Measurements from ENCODE around the gene DOK4.
A peak's percentile ranks its signal among the peaks of the same experiment; 100 is the strongest.
"Not testable (repeated sequence)": the region's sequence is repeated elsewhere in the genome, so short reads cannot be mapped to it uniquely, and the experiment has no call there.

DOK4 gene

DNA sequence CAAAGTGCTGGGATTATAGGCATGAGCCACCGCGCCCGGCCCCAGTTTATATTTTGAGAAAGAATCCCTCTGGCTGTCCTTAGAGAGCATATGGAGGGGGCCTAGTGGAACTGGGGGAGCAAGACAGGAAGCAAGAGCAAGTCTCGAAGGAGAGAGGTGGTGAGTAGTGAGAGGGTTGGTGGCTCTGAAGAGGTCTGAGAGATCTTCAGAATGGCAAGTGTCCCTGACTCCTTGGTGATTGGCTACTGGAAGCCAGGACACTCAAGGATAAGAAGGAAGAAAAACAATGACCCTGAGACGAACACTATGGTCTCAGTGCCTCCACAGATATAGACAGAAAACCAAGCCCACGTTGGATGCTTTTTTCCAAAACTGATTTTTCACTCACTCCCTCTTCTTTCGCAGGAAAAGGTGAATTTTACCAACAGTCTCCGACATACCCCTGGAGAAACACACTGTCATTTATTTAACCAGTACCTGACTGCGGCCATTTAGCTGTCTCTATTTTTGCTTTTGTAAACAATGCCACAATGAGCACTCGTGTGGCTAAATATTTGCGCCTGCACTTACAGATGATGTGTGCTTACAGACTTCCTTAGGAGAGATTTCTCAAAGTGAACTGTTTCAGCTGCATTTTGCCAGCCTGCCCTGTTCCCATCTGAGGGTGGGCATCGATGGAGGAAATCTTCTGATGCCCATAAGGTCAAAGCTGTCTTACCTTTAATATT, 15.9 kb upstream of the DOK4 start:
- no peak for DNase-seq (ENCODE audit: low spot score)

DNA sequence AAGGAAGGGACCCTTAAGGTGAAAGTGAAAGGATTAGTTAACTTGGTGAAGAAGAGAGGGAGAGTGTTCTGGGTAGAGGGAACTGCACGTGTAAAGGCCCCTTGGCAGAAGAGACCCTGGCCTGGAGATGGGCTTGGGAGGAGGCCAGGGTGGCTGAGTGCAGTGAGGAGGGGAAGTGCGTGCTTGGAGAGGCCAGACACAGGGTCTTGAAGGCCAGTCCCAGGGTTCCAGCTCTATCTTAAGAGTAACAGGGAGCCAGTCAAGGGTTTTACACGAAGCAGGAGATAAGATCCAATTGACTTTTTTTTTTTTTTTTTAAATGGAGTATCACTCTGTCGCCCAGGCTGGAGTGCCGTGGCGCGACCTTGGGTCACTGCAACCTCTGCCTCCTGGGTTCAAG, 15.2 kb upstream of the DOK4 start:
- DNase-seq (ENCODE audit: low spot score): no peak

DNA sequence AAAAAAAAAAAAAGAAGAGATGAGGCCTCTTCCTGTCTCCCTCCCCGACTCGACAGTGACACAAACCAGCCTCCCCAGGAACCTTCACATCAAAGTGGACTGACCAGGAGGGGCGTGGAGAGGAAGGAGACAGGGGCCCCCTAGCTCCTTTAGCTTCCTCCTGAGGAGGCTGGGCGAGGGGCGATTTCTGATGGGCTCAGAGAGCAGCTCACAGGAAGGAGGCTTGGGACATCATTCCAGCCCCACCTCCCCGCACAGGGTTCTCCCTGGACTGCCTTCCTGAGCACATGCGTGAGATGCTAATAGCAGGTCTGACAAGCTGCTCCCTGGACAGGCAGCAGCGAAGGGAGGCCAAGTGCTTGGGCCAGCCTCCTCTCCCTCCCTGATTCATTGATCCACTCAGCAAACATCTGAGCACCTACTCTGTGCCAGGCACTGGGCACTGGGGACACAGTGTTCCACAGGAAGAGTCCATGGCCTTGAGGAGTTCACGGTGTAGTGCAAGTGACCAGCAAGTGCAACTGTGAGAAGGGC, 14.4 kb upstream of the DOK4 start:
- DNase-seq (ENCODE audit: low spot score): no peak

DNA sequence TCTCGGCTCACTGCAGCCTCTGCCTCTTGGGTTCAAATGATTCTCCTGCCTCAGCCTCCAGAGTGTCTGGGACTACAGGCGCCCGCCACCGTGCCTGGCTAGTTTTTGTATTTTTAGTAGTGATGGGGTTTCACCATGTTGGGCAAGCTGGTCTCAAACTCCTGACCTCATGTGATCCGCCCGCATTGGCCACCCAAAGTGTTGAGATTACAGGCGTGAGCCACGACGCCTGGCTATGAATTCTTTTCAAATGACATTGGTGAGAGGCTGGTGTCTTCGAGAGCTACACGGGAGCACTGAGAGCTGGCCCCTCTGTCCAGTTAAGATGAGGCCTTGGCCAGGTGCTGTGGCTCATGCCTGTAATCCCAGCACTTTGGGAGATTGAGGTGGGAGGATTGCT, 13.6 kb upstream of the DOK4 start:
- not testable (repeated sequence) for DNase-seq (ENCODE audit: low spot score)

DNA sequence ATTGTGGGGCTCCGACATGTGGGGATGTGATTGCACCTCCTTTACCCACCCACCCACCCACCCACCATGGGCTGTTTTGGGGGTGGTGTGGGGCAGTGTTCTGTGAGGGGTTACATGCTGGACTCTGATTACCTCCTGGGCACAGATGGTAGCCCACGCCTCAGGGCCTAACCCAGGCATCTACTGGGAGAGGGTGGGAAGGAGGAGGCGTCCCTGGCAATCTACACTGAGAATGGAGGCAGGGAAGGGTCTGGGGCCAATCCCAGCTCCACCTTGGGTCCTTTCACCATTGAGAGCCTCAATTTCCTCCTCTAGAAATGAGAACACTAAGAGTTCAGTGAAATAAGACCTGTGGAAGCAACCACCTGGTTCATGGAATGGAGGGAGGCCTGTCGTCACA, 11.7 kb upstream of the DOK4 start:
- DNase-seq (ENCODE audit: low spot score): no peak

DNA sequence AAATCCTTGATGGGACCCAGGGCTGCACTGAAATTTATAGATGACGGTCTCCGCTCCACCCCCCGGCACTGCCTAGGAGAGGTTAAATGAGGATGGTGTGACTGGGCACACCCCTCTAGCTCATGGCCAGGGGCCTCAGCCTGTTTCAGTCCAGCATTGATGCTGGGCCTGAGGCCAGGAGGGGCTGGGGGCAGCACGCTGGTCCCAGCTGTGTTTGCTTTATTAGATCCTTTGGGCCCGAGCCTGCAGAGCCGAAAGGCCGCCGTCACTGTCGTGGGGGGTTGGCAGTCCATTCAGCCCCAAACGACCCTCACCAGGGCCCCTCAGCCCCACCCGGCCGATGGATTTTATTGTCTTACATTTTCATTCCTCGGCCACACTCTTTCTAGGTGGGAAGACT, 10.8 kb upstream of the DOK4 start:
- DNase-seq (ENCODE audit: low spot score): no peak

DNA sequence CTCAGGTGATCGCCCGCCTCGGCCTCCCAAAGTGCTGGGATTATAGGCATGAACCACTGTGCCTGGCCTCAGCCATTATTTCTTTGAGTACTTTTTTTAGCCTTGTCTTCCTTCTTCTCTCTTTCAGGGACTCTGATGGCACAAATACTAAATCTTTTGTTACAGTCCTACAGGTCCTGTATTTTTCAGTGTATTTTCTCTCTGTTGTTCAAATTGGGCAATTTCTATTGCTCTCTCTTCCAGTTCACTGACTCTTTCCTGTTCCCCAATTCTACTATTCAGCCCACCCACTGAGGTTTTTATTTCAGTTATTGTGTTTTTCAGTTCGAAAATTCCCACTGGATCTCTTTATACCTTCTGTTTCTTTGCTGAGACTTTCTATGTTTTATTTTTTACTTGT, 7.5 kb upstream of the DOK4 start:
- DNase-seq (ENCODE audit: low spot score): no peak

DNA sequence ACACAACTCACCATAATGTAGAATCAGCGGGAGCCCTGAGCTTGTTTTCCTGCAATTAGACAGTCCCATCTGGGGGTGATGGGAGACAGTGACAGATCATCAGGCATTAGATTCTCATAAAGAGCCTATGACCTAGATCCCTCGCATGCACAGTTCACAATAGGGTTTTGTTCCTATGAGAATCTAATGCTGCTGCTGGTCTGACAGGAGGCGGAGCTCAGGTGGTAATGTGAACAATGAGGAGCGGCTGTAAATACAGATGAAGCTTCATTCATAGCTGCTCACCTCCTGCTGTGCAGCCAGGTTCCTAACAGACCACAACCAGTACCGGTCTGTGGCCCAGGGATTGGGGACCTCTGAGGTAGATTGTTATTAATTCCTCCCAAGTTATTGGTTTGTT, 2.9 kb upstream of the DOK4 start:
- no peak for DNase-seq (ENCODE audit: low spot score)

DNA sequence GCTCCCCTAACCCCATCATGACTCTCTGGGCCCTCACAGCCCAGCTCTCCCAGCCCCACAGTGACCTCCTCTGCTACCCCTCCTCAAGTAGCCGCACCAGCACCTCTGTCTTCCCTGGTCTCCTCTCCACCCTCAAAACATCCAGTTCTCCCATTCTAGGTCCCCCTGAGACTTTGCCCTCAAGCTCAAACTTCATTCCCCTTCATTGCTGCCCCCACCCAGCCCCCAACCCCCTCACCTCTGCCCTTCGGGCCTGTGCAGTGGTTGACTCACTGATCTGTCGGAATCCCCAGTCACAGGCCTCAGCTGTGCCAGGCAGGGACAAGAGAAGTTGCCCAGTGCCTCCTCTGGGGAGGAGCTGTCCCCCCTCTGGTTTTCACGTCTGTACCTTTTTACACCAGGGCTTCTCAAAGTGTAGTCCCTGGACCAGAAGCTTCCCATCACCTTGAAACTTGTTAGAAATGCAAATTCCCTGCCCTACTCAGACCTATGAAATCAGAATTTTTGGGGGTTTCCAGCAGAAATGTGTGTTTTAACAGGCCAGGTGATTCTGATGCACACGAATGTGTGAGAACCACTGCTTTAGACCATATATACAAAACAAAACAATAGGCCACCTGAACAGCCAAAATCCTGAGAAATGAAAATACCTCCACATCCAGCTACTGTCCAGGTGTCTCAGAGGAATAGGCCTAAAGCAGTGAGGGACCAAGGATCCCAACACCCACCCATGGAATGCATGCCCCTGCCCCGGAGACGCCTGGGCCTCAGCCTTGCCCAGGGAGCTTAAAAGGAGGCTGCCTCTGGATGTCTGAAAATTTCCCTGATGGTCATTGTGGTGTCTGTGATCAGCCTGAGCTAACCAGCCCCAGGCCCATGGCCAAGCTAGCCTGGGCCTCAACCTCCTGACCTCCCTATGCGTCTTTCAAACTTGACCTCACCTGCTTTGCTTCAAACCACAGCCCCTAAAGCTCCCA, 853 bp upstream of the DOK4 start:
- DNase-seq (ENCODE audit: low spot score): no peak

DNA sequence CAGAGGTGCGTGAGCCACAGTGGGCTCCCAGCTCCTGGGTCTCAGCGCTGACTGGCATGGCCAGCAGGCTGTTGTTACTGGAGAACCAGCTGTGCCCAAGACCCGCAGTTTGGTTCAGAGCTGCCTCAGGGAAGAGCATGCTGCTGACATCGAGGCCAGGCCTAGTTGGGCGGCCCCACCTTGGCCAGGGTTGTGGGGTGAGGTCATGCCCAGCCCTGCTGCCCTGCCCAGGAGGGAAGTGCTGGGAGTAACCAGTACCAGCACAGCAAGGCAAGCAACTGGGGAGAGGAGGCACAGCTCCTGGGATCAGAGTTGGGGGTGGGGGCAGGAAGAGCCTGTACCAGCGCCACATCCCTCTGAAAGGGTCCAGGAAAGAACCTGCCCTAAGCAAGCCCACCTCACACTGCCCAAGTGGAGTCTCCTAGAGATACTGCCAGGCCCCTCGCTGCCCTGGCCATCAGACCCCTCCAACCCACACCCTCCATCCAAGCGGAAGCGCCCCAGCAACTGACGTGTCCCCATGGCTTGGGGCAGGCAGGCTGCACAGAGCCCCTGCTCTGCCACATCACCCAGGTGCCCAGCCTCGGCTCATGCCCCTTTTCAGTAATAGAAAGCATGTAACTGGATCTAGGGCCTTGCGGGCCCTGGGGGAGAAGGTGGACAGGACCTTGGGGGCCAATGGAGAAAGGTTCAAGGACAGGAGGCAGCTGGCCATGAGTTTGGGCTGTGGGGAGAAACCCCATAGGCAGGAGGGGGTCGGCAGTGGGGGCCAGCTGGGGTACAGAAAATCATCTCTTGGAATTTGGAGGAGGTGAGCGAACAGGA, 990 bp downstream of the DOK4 start:
- DNase-seq (ENCODE audit: low spot score): peak; percentile 68

DNA sequence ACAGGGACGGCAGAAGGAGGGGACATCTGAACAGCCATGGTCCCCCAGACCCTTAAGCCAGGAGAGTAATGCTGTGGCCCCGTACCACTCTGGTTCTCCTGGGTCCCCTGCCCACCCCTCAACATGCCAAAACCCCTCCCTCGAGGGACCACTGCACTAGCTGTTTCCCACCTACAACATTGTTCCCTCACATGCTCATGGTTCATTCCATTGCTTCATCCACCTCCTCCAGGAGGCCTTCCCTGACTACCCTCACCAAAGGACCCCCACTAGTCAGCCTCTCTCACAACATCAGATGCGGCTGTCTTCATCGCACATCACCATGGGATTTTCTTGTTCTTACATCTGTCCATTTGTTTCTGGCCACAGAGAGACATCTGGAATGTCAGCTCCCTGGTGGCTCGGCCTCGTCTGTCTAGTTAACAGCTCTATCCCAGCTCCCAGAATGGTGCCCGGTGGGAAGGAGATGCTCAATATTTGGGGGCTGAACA, 1.7 kb downstream of the DOK4 start:
- no peak for DNase-seq (ENCODE audit: low spot score)

DNA sequence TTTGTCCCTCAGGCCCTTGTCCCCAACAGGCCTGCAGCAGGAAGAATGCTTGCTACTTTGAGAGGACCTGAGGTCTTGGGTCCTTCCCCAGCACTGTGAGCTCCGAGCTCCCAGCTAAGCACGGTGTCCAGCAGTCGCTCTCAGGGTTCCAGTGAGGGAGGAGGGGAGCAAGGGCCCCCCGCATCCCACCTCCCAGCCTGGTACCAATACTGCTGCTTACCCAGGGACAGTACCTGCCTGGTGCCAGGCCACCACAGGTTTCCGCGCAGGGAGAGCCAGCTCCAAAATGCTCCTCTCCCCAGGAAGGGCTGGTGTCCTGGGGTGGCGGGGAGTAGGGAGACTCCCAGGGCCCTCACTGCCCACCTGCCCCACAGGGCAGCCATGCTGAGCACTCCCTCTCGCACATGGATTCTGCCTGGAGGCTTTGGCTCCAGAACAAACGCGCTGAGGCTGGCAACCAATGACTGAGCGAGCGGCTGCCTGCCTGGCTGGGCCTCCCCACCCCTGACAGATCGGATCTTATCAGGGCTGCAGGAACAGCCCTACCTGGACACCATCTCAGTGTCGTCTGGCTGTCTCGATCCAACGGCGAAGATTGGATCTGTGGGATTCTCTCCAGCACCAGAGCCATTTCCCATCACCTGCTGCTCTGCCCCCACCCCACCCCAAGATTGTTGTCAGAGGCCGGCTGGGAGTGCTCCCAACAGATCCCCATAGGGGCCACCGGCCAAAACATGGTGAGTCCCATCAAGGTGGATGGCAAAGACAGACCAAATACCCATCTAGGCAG, 2.4 kb downstream of the DOK4 start:
- DNase-seq (ENCODE audit: low spot score): no peak

DNA sequence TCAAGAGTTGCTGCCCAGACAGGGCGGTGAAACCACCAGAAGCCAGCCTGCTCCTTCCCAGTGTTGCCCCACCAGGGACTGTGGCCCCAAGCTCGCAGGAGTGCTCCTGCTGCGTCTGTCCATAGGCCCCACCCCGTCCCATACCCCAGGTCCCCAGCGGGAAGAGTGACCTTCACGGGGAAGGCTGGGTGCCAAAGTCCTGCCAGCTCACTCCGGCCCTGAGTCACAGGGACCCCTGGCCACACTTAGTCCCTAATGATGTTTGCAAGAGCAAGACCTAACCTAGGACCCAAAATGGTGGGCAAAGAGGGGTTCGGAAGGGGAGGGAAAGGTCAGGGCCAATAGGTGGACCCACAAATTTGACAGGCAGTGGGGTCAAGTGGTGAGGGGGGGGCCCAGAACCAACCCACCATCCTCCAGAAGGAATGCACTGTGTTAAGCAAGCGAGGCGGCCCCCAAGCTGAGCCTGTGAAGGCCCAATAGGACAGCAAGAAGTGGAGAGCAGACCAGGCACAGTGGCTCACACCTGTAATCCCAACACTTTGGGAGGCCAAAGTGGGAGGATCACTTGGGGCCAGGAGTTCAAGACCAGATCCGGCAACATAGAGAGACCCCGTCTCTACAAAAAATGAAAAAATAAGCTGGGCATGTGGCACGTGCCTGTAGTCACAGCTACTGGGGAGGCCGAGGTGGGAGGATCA, 3.3 kb downstream of the DOK4 start:
- no peak for DNase-seq (ENCODE audit: low spot score)

DNA sequence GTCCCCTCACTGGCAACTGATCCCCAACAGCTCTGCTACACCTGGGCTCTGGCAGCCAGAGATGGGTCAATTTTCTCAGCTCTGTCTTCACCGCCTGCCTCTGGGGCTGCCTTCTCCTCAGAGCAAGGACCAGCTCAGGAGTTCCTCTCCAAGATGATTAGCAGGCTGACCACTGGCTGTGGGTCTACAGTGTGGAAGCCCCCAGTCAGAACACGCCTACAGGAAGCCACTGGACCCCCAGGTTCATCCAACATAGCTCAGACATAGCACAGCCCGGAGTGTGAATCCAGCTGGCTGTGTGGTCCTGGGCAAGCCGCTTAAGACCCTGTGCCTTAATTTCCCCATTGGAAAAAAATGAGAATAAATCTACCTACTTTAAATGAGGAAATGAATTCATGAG, 4.9 kb downstream of the DOK4 start:
- DNase-seq (ENCODE audit: low spot score): no peak

DNA sequence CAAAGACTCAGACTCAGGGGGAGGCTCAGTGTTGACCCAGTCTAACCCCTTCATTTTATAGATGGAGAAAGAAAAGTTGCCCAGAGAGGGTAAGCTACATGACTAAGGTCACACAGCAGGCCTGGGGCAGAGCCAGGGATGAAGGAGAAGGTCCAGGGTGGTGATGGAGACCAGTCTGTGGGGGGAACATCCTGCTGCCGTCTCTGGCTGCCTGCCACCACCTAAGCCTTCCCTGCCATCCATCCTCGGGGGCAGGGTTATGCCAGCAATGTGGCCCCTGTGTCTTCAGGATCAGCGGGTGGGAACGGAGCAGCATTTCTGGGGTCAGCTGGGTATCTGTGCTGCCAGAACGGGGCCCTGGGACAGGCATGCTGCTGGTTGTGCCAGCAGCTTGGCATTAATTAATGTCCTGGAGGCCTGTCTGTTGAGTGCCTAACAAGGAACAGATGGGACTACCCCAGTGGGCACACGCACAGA, 5.5 kb downstream of the DOK4 start:
- no peak for DNase-seq (ENCODE audit: low spot score)

DNA sequence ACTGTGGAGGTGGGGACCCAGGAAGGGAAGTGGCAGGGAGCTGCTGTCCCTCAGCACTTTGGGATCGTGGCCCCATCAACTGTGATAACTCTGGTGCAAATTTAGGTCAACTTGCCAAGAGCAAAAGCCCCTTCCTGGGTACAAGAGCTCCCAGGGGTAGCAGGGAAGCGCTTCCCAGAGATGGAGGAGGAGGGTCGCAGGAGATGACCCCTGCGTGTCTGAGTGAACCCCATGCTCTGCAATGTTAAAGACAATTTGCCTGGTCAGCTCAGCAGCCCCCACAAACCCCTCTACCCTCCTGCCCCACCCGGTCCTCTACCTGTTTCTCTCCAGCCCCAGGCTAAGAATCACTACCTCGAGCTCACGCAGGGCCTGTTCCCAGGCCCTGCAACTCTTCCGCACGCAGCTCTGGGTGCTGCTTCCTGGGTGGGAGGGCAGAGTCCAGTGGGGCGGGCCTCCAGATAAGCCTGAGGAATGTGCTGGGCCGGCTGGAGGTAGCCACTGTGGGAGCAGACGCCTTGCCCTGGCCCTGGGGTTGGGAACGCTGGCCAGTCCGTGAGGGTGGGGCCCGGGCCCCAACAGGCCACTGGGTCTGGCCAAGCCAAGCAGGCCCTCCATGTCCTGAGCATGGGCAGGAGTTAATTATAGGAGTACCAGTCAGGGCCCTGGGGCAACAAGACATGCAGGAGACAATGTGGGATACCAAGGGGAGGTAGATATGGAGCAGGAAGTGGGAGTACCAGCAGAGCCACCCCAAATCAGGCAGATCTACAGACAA, 6.1 kb downstream of the DOK4 start:
- no peak for DNase-seq (ENCODE audit: low spot score)

DNA sequence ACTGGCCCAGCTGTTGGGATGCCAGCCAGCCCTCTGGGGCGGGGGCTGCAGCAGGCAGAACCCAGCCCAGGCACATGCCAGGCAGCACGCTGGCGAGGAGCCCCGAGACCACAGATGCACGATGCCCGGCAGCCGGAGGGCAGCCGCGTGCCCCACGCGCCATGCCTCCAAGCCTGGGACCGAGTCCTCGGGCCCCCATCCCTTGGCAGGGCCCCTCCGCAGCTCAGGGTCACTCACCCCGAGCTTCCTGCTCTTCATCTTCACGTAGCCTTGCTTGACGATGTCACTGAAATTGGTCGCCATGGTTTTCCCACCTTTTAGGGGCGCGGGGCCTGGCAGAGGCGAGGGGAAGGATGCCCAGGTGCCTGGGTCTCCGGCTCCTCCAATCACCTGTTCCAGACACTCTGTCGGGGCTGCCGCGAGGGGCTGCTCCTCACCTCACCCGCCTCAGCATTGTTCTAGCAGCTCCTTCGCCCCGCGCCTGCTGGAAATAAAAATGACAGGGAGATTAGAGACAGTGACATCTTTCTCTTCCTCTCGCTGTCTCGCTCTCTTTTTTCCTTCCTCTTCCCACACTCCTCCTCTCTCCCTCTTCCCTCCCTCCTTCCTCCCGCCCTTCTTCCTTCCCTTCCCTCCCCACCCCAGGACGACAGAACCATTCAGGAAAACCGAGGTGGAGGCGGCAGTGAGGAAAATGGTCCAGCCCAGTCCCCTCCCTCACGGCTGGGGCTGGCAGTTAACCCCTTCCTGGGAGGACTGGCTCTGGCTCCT, 6.9 kb downstream of the DOK4 start:
- no peak for DNase-seq (ENCODE audit: low spot score)

DNA sequence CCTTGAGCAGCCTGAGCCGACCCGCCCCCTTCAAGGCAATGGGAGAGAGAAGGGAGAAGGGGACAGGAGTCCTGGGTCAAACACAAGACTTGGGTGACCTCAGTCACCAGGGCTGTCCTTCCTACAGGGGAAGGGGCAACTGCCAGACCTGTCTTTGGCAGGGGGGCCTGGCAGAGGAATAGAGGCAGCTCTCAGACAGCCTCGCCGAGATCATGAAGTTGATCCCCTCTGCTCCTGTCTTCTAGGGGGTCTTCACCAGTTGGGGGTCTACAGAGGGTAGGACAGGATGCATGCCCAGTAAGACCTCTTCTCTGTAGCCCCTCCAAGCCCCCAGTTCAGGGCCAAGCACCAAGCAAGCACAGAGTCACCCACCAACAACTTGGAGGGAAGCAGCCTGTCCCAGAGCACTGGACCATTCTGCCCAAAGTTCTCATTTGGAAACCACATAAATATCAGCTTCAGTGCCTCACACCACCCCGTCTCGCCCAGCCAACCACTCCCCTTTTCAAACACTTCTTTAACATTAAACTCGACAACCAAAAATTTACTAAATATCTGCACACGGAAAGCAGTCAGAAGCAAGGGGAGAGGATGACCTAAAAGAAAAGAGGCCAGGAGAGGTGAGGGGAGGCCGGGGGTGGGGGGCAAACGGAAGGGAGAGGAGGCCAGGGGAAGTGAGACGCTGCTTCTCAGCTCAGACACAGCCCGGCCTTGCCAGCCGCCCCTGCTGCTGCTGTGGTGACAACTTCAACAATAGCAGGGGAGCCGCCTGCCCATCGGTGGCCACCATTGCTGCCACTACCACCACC, 7.7 kb downstream of the DOK4 start:
- DNase-seq (ENCODE audit: low spot score): no peak

All from left forelimb (tissue), 1 donor.